GM21367 (cell line): ENCODE data around the gene CYP24A1.

Experiments
- ATAC-seq: cut with Tn5 transposase; IDR thresholded peaks from one replicate; pipeline ENCODE4 v1.9.1; 2021; ENCODE audit not compliant: unreplicated experiment

CYP24A1 gene

GRCh38 chr20:54173653-54174456 lies at the start of gene CYP24A1:
Gene CYP24A1, minus strand, starts transcription at chr20:54173986. Its CDS starts 407 bp downstream, at chr20:54173579.
- no peak for ATAC-seq

GRCh38 chr20:54223285-54223684 lies 49.5 kb upstream of the CYP24A1 start:
- ATAC-seq = no peak

GRCh38 chr20:54221996-54222890 lies 48.5 kb upstream of the CYP24A1 start:
- no peak for ATAC-seq

GRCh38 chr20:54221353-54221752 lies 47.6 kb upstream of the CYP24A1 start:
- ATAC-seq = peak; percentile 79

GRCh38 chr20:54220722-54221121 lies 46.9 kb upstream of the CYP24A1 start:
- ATAC-seq = no peak

- no peak for ATAC-seq
Observed at GRCh38 chr20:54219751-54220426, 46.1 kb upstream of the CYP24A1 start.

- ATAC-seq = no peak
Observed at GRCh38 chr20:54218470-54218869, 44.7 kb upstream of the CYP24A1 start.

GRCh38 chr20:54217762-54218161 lies 44.0 kb upstream of the CYP24A1 start:
- ATAC-seq = no peak

GRCh38 chr20:54215157-54215789 lies 41.5 kb upstream of the CYP24A1 start:
- ATAC-seq = no peak

- ATAC-seq = no peak
Observed at GRCh38 chr20:54214566-54214965, 40.8 kb upstream of the CYP24A1 start.

- ATAC-seq = no peak
Observed at GRCh38 chr20:54212871-54213270, 39.1 kb upstream of the CYP24A1 start.

GRCh38 chr20:54212226-54212625 lies 38.4 kb upstream of the CYP24A1 start:
- ATAC-seq = no peak

GRCh38 chr20:54209216-54209813 lies 35.5 kb upstream of the CYP24A1 start:
- no peak for ATAC-seq

GRCh38 chr20:54208548-54209176 lies 34.9 kb upstream of the CYP24A1 start:
- ATAC-seq = peak; percentile 11

GRCh38 chr20:54207743-54208547 lies 34.2 kb upstream of the CYP24A1 start, which contains the start of gene PFDN4:
Gene PFDN4, plus strand, starts transcription at chr20:54208087. Its CDS starts 14 bp downstream, at chr20:54208101.
- peak; percentile 93 for ATAC-seq

- ATAC-seq = no peak
Observed at GRCh38 chr20:54207053-54207742, 33.4 kb upstream of the CYP24A1 start.

- no peak for ATAC-seq
Observed at GRCh38 chr20:54205450-54205849, 31.7 kb upstream of the CYP24A1 start.

GRCh38 chr20:54204481-54204880 lies 30.7 kb upstream of the CYP24A1 start:
- ATAC-seq = no peak
